ENCODE results near the gene HOXA11.

Gene HOXA11

DNA sequence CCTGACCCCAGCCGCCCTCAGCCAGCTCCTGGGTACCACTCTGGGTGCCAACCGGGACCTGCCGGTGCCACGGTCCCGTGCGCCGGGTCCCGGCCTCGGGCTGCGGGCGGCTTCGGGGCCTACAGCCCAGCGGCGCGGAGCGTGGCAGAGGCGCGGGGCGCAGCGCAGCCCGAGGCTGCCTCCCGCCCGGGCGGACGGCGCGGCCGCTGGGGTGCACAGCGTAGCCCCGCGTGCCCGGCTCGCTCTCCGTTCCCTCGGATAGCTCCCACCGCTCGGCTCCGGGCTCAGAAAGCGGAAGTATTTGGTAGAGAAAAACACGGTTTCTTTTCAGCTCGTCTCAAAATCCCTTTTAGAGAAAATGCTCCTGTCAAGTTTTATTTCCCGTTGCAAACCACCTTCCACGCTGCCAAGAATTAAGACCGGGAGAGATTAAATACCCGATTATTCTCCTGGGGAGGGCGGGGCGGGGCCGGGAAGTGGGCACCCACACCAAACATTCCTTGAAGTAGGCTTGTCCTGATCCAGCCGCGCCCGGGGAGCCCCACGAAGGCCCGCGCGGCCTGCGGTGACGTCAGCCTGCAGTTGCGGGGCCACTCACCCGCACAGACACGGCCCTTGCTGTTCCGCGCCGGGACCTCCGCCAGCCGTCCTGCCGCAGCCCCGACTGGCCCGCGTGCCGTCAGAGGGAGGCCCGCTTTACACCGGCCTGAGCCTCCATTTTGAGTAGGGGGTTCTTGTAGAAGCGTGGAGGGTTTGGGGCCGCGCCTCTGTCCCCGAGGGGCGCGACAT, 7.7 kb upstream of the HOXA11 start:
- no peak for DNase-seq

DNA sequence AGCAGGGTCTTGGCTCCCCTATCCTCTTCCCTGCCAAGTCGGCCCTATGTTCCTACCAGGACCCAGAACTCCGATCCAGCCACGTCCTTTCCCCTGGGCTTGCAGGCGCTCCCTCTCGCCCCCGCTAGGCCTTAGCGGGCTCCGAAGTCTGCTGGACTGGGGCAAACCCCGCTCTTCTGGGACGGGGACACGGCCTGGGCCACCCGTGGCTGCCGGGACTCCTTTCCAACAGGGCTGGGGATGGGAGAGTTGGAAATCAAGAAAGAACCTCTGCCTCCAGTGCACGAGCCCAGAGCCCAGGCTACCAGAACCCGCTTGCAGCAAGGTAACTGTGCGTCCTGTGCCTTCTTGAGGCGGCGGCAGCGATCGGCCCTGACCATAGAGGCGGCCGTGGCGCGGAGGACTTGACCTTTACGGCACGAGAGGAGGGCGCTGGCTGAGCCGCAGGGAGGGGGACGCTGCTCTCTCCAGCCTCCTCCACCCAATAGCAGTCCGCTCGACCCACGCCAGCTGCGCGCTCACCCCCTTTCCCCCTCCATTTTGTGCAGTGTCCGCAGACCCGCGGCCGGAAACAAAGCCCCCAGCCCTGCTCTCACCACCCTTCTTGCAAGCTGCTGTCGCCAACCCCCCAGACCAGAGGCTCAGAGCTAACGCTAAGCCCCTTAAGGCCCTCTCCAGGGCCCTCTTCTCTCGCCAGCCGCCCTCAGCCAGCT, 7.0 kb upstream of the HOXA11 start:
- DNase-seq: no peak

- DNase-seq: no peak
These were observed 6.2 kb upstream of the HOXA11 start for GRCh38 chr7:27191161-27191731.

GRCh38 chr7:27189997-27190748, 5.1 kb upstream of the HOXA11 start:
- DNase-seq: no peak

GRCh38 chr7:27189295-27189996, 4.4 kb upstream of the HOXA11 start:
- no peak for DNase-seq

DNA sequence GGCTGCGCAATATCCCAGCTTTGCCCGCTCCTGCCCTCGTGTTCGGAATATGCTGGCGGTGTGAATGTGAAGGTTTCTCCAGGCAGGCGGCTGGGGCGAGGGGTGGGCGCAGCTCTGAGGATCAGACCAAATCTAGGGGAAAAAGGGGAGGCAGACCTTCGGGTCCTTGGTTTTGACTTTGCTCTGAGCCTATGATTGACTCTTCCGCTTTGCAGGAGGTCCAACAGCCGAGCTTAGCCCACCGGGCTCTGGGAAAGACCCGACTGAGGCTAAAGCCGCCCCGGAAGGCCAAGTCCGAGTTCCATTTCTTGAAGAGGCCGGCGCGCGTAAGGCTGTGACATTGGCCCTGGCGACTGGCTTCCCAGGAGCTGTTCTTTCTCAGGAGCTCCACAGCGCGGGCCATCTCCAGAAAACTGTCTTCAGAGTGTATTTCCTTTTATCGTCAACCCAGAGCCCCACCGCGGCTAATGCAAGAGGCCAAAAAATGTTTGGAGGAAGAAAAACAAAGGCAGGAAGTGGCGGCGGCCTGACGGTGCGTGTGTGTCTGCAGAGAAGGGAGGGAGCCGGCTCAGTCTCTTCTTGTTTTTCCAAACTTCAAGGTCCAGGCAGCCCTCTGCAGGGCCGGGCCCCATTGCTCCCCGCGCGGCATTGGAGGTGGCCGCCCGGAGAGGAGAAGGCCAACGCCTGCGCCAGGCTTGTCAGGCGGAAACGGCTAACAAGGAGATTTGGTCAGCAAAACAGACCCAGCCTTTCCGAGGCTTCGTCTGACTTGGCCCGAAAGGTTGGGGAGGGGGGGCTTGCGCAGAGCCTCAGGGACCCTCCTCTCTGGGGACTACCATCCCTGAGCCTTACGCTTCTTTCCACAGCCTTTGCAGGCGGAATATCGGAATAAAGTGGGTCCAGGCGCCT, 3.6 kb upstream of the HOXA11 start:
- no peak for DNase-seq

- no peak for DNase-seq
These were observed 2.7 kb upstream of the HOXA11 start for GRCh38 chr7:27187475-27188385.

GRCh38 chr7:27186668-27187474, 1.8 kb upstream of the HOXA11 start:
- DNase-seq: no peak

- no peak for DNase-seq
These were observed 1.0 kb upstream of the HOXA11 start for GRCh38 chr7:27185854-27186667.

DNA sequence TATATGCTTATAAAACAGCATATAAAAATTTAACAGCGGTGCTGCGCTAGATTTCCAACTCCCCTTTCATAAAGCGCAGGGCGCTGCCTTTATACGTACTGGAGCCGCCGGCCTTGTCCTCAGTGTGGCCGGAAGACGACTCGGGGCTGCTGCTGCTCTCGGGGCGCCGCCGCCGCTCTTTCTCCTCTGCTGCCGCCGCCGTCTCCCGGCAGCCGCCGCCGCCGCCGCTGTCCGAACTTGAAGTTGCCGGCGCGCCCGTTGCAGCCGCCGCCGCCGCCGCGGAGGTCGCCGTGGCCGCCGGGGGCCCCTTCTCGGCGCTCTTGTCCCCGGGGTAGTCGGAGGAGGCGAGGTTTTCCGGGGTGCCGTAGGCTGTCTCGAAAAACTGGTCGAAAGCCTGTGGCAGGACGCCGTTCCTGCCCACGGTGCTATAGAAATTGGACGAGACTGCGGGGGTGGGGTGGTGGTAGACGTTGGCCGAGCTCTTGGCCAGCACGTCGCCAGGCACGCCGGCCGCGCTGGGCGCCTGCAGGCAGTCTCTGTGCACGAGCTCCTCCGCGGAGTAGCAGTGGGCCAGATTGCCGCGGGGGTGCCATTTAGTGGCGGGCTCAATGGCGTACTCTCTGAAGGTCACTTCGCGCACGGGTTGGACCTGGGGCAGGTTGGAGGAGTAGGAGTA, 557 bp downstream of the HOXA11 start:
- peak; percentile 72 for DNase-seq

GRCh38 chr7:27183682-27184336, 1.2 kb downstream of the HOXA11 start:
- DNase-seq: peak; percentile 72

DNA sequence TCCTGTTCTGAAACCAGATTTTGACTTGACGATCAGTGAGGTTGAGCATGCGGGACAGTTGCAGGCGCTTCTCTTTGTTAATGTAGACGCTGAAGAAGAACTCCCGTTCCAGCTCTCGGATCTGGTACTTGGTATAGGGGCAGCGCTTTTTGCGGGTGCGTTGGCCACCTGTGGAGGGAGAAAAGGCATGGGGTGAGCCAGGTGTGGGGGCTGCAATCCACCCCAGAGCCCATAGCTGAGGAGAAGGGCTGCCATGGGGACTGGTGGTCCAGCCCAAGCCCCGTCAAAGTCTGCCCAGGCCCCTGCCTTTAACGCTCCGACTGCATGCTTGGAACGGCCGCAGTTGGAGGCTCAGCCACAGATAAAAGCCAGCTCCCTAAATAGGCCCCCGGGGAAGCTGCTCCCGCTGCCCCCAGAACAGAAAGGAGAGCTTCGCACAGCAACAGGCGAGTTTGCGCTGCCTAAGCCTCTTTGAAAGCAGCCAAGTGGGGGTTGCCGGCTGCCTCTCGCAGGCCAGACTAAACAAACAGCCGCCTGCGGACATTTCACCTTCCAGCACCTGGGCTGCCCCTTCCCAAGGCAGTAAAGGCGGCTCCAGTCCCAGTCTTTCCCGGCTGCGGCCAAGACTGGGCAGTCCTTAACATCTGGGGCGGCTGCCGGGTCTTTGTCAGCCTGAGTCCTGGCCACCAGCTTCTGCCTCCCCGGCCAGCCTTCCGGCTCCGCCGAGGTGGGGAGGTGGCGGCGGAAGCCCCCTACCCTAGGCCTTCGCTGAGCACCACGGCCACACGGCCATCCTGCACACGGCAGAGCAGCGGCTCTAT, 2.0 kb downstream of the HOXA11 start:
- no peak for DNase-seq

DNA sequence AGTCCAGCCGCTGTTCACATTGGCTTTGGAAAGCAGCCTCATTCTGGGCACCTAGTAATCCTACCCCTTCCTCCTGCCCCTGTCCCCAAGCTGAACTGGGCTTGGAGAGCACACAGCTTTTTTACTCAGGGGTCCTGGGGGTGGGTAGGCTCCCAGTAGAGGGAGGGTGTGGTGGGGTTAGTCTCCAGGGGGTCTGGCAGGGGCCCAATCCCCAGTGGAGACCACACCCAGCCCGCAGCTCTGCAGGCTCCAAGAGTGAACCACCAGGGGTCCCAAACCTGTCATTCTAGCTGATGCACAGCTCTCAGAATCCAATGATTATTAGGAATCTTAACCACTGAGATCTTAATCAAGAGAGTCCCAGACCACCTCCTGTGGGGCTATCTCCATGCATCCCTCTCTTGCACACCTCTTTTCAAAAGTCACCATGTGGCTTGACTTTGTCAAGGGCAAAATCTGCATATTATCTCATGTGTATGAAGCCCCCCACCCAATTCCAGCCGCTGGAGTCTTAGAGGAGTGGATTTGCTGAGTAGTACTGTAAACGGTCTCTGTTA, 2.7 kb downstream of the HOXA11 start:
- DNase-seq: no peak

- DNase-seq: no peak
These were observed 3.2 kb downstream of the HOXA11 start for GRCh38 chr7:27181795-27182275.

GRCh38 chr7:27180431-27181420, 4.3 kb downstream of the HOXA11 start:
- DNase-seq: no peak

Data from NCI-H2171 treated with DMSO at 0.1 percent for 48 hours (cell line).